Lower lobe of right lung (tissue), 2 donors: ENCODE measurements around the gene RRP9. TPM values are rescaled to one million over a fixed set of nuclear protein-coding genes. Genes with fewer than 3 reads are reported as not detected.

Experiments used
- ATAC-seq, 2 donors: fragments of 200-7000 bp; cut with Tn5 transposase; one replicate each; pipeline ENCODE4 v1.9.1; 2020 to 2022; ENCODE audit warnings: mild to moderate bottlenecking in 2 of 2, moderate library complexity in 2 of 2
- DNase-seq: peaks from one replicate; pipeline ENCODE4 v3.0.0-alpha.2; 2020
- H3K27ac ChIP-seq: fragments of 200-600 bp; one replicate; pipeline ENCODE4 v1.8.0; 2022
- H3K27me3 ChIP-seq: fragments of 200-600 bp; one replicate; pipeline ENCODE4 v1.8.0; 2022; ENCODE audit warnings: low read depth
- H3K36me3 ChIP-seq: fragments of 200-600 bp; one replicate; pipeline ENCODE4 v1.8.0; 2022; ENCODE audit warnings: mild to moderate bottlenecking
- H3K4me1 ChIP-seq: fragments of 200-600 bp; one replicate; pipeline ENCODE4 v1.8.0; 2022
- H3K4me3 ChIP-seq: fragments of 200-600 bp; one replicate; pipeline ENCODE4 v1.8.0; 2022; ENCODE audit warnings: mild to moderate bottlenecking
- H3K9me3 ChIP-seq: fragments of 200-600 bp; one replicate; pipeline ENCODE4 v1.8.0; 2022
- CTCF ChIP-seq: fragments of 200-600 bp; IDR thresholded peaks from one replicate; pipeline ENCODE4 v1.8.0; 2022; ENCODE audit warnings: antibody characterized with exemption, mild to moderate bottlenecking
- intact Hi-C: fragments of 100-400 bp; cut with DNase I; formaldehyde crosslinking; loops from one replicate; pipeline ENCODE4 v1.11.0; 2022
- total RNA-seq: library from RNA; stranded (reverse); fragmentation: NEBNext Ultra II Directional; extraction: Animal tissue kit (Norgen Biotek cat#: 25700); gene quantifications from one replicate; pipeline ENCODE4 v1.2.1, GENCODE V29; 2021
- donor health status: DM: no; HTN: yes; CAD: no; lungs with severe emphysema.

Gene RRP9
- total RNA-seq, 1 donor from 2014 or later = 16.2 TPM

GRCh38 chr3:51897391-51897790 is 44.3 kb downstream of the RRP9 start:
- TF ChIP-seq CTCF = no peak
- H3K27me3 ChIP-seq = peaks cover 14% of the 10 kb centered on the region
- H3K27ac ChIP-seq = no peak overlapping the region
- DNase-seq = no peak
- no peaks in the 10 kb centered on the region for H3K4me1 ChIP-seq
- no peaks in the 10 kb centered on the region for H3K9me3 ChIP-seq
- intact Hi-C loops = no loop called here
- no peaks in the 10 kb centered on the region for H3K36me3 ChIP-seq
- ATAC-seq = no peak
- no peak overlapping the region for H3K4me3 ChIP-seq

GRCh38 chr3:51896607-51897305 is 44.9 kb downstream of the RRP9 start:
- peaks cover 14% of the 10 kb centered on the region for H3K27me3 ChIP-seq
- DNase-seq = no peak
- H3K36me3 ChIP-seq = no peaks in the 10 kb centered on the region
- H3K4me1 ChIP-seq = no peaks in the 10 kb centered on the region
- no peak overlapping the region for H3K27ac ChIP-seq
- H3K9me3 ChIP-seq = no peaks in the 10 kb centered on the region
- no peak overlapping the region for H3K4me3 ChIP-seq
- intact Hi-C loops = no loop called here
- no peak for TF ChIP-seq CTCF
- ATAC-seq = no peak

GRCh38 chr3:51894939-51895338 is 46.8 kb downstream of the RRP9 start:
- no peak for ATAC-seq
- no peak overlapping the region for H3K27ac ChIP-seq
- H3K9me3 ChIP-seq = no peaks in the 10 kb centered on the region
- intact Hi-C loops = no loop called here
- DNase-seq = no peak
- no peaks in the 10 kb centered on the region for H3K36me3 ChIP-seq
- no peak overlapping the region for H3K4me3 ChIP-seq
- H3K27me3 ChIP-seq = peaks cover 14% of the 10 kb centered on the region
- no peak for TF ChIP-seq CTCF
- H3K4me1 ChIP-seq = no peaks in the 10 kb centered on the region

GRCh38 chr3:51894391-51894790 is 47.3 kb downstream of the RRP9 start:
- intact Hi-C loops = no loop called here
- Histone ChIP-seq H3K9me3 (no peaks in the 10 kb centered on the region), H3K27ac (no peak overlapping the region)

GRCh38 chr3:51891242-51892039 is 50.3 kb downstream of the RRP9 start:
- no peaks in the 10 kb centered on the region for H3K36me3 ChIP-seq
- no peaks in the 10 kb centered on the region for H3K9me3 ChIP-seq
- ATAC-seq (no peak), DNase-seq (no peak)
- H3K4me1 ChIP-seq = no peaks in the 10 kb centered on the region
- no peak for TF ChIP-seq CTCF
- H3K27me3 ChIP-seq = peaks cover 7% of the 10 kb centered on the region
- H3K27ac ChIP-seq = no peak overlapping the region
- intact Hi-C loops = no loop called here
- H3K4me3 ChIP-seq = no peak overlapping the region

More at GRCh38 chr3:51894391-51894790, 47.3 kb downstream of the RRP9 start:
- Histone ChIP-seq H3K36me3 (no peaks in the 10 kb centered on the region), H3K4me1 (no peaks in the 10 kb centered on the region), H3K27me3 (peaks cover 14% of the 10 kb centered on the region), H3K4me3 (no peak overlapping the region)
- ATAC-seq = no peak
- DNase-seq = no peak
- no peak for TF ChIP-seq CTCF
